ENCODE results near the gene KCNH5.
"Not testable (repeated sequence)": the region's sequence is repeated elsewhere in the genome, so short reads cannot be mapped to it uniquely, and the experiment has no call there.

Gene KCNH5

DNA sequence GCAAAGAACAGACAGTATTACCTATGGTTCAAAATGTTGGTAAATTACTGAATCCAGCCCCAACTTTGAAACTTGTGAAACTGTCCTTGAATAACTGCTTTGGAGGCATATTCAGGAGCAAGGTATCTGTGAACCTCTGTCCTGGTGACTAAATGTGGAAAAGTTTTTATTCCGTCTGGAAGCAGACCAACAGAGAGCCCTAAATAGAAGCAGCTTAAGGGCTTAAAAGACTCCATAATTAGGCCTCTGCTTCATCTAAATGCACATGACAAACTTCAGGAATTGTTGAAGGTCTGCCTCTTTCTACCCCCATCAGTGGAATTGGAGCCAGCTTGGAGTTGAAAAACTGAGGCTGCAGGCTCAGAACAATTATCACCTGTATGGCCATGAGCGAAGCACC lies 276.5 kb downstream of the KCNH5 start:
- Histone ChIP-seq H3K79me1 (ENCODE audit: low read length) (no peaks in the 10 kb centered on the region), H2AK5ac (ENCODE audit: low read length) (no peak overlapping the region), H2BK120ac (ENCODE audit: insufficient read depth, low read length, poor library complexity) (no peak overlapping the region), H4K91ac (ENCODE audit: low read depth, low read length) (no peak overlapping the region), H3K4me1 (ENCODE audit: control insufficient read depth in 1 of 2, insufficient read depth in 2 of 2, low read length in 2 of 2) (no peaks in the 10 kb centered on the region), H2AFZ (ENCODE audit: insufficient read depth, low read length, poor library complexity) (no peak overlapping the region), H3K36me3 (ENCODE audit: control insufficient read depth in 1 of 2, insufficient read depth in 2 of 2, low read length in 2 of 2) (no peaks in the 10 kb centered on the region), H4K12ac (ENCODE audit: low read depth, low read length) (no peak overlapping the region), H3K4me2 (ENCODE audit: low read length) (no peak overlapping the region), H3K9me3 (ENCODE audit: insufficient read depth, low read depth, low read length) (no peaks in the 10 kb centered on the region), H2BK12ac (ENCODE audit: low read length) (no peak overlapping the region), H3K79me2 (ENCODE audit: control insufficient read depth, insufficient read depth, low read length, poor library complexity) (no peaks in the 10 kb centered on the region), H3K9ac (ENCODE audit: low read length) (no peak overlapping the region), H3K4me3 (ENCODE audit: low read depth, low read length) (no peak overlapping the region), H3K23ac (ENCODE audit: low read length) (no peak overlapping the region), H3K4ac (ENCODE audit: low read depth, low read length) (no peak overlapping the region), H4K8ac (ENCODE audit: low read depth, low read length) (no peak overlapping the region), H3K27me3 (ENCODE audit: insufficient read depth, low read length) (no peaks in the 10 kb centered on the region), H3K14ac (ENCODE audit: low read length) (no peak overlapping the region), H3K27ac (ENCODE audit: low read depth, low read length) (no peak overlapping the region), H2BK5ac (ENCODE audit: low read depth, low read length, poor library complexity) (no peak overlapping the region), H3K18ac (ENCODE audit: low read length) (no peak overlapping the region)
- no CpG with 5 or more reads among the region's 2 CpGs for WGBS (ENCODE audit: extremely low coverage, insufficient coverage, insufficient read length)
- DNase-seq: no peak

DNA sequence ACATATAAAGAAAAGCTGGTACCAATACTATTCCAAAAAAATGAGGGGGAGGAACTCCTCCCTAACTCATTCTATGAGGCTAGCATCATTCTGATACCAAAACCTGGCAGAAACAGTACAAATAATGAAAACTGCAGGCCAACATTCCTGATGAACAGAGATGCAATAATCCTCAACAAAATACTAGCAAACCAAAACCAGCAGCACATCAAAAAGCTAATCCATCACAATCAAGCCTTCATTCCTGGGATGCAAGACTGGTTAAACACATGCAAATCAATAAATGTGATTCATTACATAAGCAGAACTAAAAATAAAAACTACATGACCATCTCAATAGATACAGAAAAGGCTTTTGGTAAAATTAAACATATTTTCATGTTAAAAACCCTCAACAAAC lies 281.3 kb downstream of the KCNH5 start:
- H4K8ac ChIP-seq (ENCODE audit: low read depth, low read length): no peak overlapping the region
- H3K79me1 ChIP-seq (ENCODE audit: low read length): no peaks in the 10 kb centered on the region
- no peak overlapping the region for H3K18ac ChIP-seq (ENCODE audit: low read length)
- no peak overlapping the region for H4K12ac ChIP-seq (ENCODE audit: low read depth, low read length)
- H3K9ac ChIP-seq (ENCODE audit: low read length): no peak overlapping the region
- H3K79me2 ChIP-seq (ENCODE audit: control insufficient read depth, insufficient read depth, low read length, poor library complexity): no peaks in the 10 kb centered on the region
- H3K4me3 ChIP-seq (ENCODE audit: low read depth, low read length): no peak overlapping the region
- DNase-seq: no peak
- H3K4me1 ChIP-seq (ENCODE audit: control insufficient read depth in 1 of 2, insufficient read depth in 2 of 2, low read length in 2 of 2): no peaks in the 10 kb centered on the region
- H2BK12ac ChIP-seq (ENCODE audit: low read length): no peak overlapping the region
- H3K4ac ChIP-seq (ENCODE audit: low read depth, low read length): no peak overlapping the region
- H2BK120ac ChIP-seq (ENCODE audit: insufficient read depth, low read length, poor library complexity): no peak overlapping the region
- no peak overlapping the region for H3K27ac ChIP-seq (ENCODE audit: low read depth, low read length)
- no peak overlapping the region for H3K14ac ChIP-seq (ENCODE audit: low read length)
- no peaks in the 10 kb centered on the region for H3K9me3 ChIP-seq (ENCODE audit: insufficient read depth, low read depth, low read length)
- no peak overlapping the region for H2AFZ ChIP-seq (ENCODE audit: insufficient read depth, low read length, poor library complexity)
- no peak overlapping the region for H3K23ac ChIP-seq (ENCODE audit: low read length)
- H3K27me3 ChIP-seq (ENCODE audit: insufficient read depth, low read length): no peaks in the 10 kb centered on the region
- no peak overlapping the region for H2AK5ac ChIP-seq (ENCODE audit: low read length)
- no peak overlapping the region for H4K91ac ChIP-seq (ENCODE audit: low read depth, low read length)
- H3K4me2 ChIP-seq (ENCODE audit: low read length): no peak overlapping the region
- H3K36me3 ChIP-seq (ENCODE audit: control insufficient read depth in 1 of 2, insufficient read depth in 2 of 2, low read length in 2 of 2): no peaks in the 10 kb centered on the region
- H2BK5ac ChIP-seq (ENCODE audit: low read depth, low read length, poor library complexity): no peak overlapping the region

DNA sequence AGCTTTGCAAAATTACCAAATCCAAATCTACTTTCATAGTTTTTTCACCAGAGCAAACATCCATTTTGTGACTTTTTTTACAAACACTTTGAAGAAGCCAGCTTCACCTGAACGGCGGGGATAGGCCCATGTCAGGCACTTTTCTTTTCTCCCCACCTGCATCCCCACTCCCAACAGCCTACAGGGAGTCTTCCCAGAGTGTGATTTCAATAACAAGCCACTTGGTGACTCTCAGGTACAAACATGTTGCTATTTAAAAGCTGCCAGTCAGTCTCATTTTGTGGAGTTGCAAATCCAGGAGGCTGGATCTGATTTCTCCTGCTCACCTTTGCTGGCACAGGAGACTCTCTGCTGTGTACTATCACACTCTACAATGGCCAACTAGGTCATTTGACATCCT lies 285.5 kb downstream of the KCNH5 start:
- no peak overlapping the region for H3K4me2 ChIP-seq (ENCODE audit: low read length)
- H2AK5ac ChIP-seq (ENCODE audit: low read length): no peak overlapping the region

DNA sequence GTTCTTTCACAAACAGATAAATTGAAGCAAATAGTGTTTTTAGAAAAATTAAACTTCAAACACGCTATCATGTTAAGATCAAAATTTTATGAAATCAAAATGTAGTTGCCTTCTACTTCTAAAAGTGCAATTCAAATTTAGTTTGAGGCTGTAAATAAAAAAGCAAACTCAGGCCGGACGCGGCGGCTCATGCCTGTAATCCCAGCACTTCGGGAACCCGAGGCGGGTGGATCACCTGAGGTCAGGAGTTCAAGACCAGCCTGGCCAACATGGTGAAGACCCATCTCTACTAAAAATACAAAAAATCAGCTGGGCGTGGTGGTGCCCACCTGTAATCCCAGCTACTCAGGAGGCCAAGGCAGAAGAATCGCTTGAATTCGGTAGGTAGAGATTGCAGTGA lies 298.4 kb downstream of the KCNH5 start:
- H2BK120ac ChIP-seq (ENCODE audit: insufficient read depth, low read length, poor library complexity); H4K8ac ChIP-seq (ENCODE audit: low read depth, low read length); H3K79me2 ChIP-seq (ENCODE audit: control insufficient read depth, insufficient read depth, low read length, poor library complexity); H3K18ac ChIP-seq (ENCODE audit: low read length); H3K4me1 ChIP-seq (ENCODE audit: control insufficient read depth in 1 of 2, insufficient read depth in 2 of 2, low read length in 2 of 2); H3K14ac ChIP-seq (ENCODE audit: low read length); H2BK12ac ChIP-seq (ENCODE audit: low read length); H4K91ac ChIP-seq (ENCODE audit: low read depth, low read length); DNase-seq; H3K4me2 ChIP-seq (ENCODE audit: low read length); H3K4me3 ChIP-seq (ENCODE audit: low read depth, low read length); H3K27ac ChIP-seq (ENCODE audit: low read depth, low read length); H3K9ac ChIP-seq (ENCODE audit: low read length); H4K12ac ChIP-seq (ENCODE audit: low read depth, low read length); H2BK5ac ChIP-seq (ENCODE audit: low read depth, low read length, poor library complexity); H2AFZ ChIP-seq (ENCODE audit: insufficient read depth, low read length, poor library complexity); H2AK5ac ChIP-seq (ENCODE audit: low read length); H3K9me3 ChIP-seq (ENCODE audit: insufficient read depth, low read depth, low read length); H3K23ac ChIP-seq (ENCODE audit: low read length); H3K27me3 ChIP-seq (ENCODE audit: insufficient read depth, low read length); H3K79me1 ChIP-seq (ENCODE audit: low read length); H3K4ac ChIP-seq (ENCODE audit: low read depth, low read length); H3K36me3 ChIP-seq (ENCODE audit: control insufficient read depth in 1 of 2, insufficient read depth in 2 of 2, low read length in 2 of 2): not testable (repeated sequence)
- WGBS (ENCODE audit: extremely low coverage, insufficient coverage, insufficient read length): no CpG with 5 or more reads among the region's 11 CpGs

More for the DNA sequence above, 285.5 kb downstream of the KCNH5 start:
- H3K9me3 ChIP-seq (ENCODE audit: insufficient read depth, low read depth, low read length): no peaks in the 10 kb centered on the region
- H4K8ac ChIP-seq (ENCODE audit: low read depth, low read length): no peak overlapping the region
- H3K4me3 ChIP-seq (ENCODE audit: low read depth, low read length): no peak overlapping the region
- H2BK12ac ChIP-seq (ENCODE audit: low read length): no peak overlapping the region
- H2AFZ ChIP-seq (ENCODE audit: insufficient read depth, low read length, poor library complexity): no peak overlapping the region
- no peaks in the 10 kb centered on the region for H3K4me1 ChIP-seq (ENCODE audit: control insufficient read depth in 1 of 2, insufficient read depth in 2 of 2, low read length in 2 of 2)
- no peak overlapping the region for H4K91ac ChIP-seq (ENCODE audit: low read depth, low read length)
- H3K36me3 ChIP-seq (ENCODE audit: control insufficient read depth in 1 of 2, insufficient read depth in 2 of 2, low read length in 2 of 2): no peaks in the 10 kb centered on the region
- no peak overlapping the region for H4K12ac ChIP-seq (ENCODE audit: low read depth, low read length)
- H3K79me2 ChIP-seq (ENCODE audit: control insufficient read depth, insufficient read depth, low read length, poor library complexity): no peaks in the 10 kb centered on the region
- H2BK5ac ChIP-seq (ENCODE audit: low read depth, low read length, poor library complexity): no peak overlapping the region
- H3K9ac ChIP-seq (ENCODE audit: low read length): no peak overlapping the region
- no peak overlapping the region for H3K18ac ChIP-seq (ENCODE audit: low read length)
- no peak overlapping the region for H3K23ac ChIP-seq (ENCODE audit: low read length)
- no peak overlapping the region for H2BK120ac ChIP-seq (ENCODE audit: insufficient read depth, low read length, poor library complexity)
- WGBS (ENCODE audit: extremely low coverage, insufficient coverage, insufficient read length): no CpG with 5 or more reads among the region's 2 CpGs
- H3K14ac ChIP-seq (ENCODE audit: low read length): no peak overlapping the region
- DNase-seq: no peak
- H3K27ac ChIP-seq (ENCODE audit: low read depth, low read length): no peak overlapping the region
- H3K79me1 ChIP-seq (ENCODE audit: low read length): no peaks in the 10 kb centered on the region
- no peaks in the 10 kb centered on the region for H3K27me3 ChIP-seq (ENCODE audit: insufficient read depth, low read length)
- no peak overlapping the region for H3K4ac ChIP-seq (ENCODE audit: low read depth, low read length)

DNA sequence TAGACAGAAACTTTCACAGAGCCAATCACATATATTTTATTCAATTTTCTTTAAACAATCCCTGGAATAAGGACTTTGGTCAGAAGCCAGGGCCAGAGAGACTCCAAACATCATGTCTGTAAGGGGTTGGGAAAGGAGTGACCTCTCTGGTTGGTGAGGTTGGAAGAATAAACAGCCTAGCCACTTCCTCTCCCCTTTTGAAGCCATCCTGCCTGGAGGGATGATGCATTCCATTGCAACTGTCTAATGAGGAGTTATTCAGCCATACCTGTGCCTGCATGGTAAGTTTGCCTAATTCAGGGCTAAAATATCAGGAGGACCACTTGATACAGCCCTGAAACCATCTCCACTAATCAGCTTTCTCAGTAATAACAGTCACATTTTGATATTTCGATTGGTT lies 299.8 kb downstream of the KCNH5 start:
- no peak overlapping the region for H3K14ac ChIP-seq (ENCODE audit: low read length)

More for the DNA sequence above, 299.8 kb downstream of the KCNH5 start:
- Histone ChIP-seq H3K27ac (ENCODE audit: low read depth, low read length) (no peak overlapping the region), H3K23ac (ENCODE audit: low read length) (no peak overlapping the region), H2BK120ac (ENCODE audit: insufficient read depth, low read length, poor library complexity) (no peak overlapping the region), H3K9me3 (ENCODE audit: insufficient read depth, low read depth, low read length) (no peaks in the 10 kb centered on the region), H3K4me3 (ENCODE audit: low read depth, low read length) (no peak overlapping the region), H3K79me1 (ENCODE audit: low read length) (no peaks in the 10 kb centered on the region), H2BK5ac (ENCODE audit: low read depth, low read length, poor library complexity) (no peak overlapping the region), H2AFZ (ENCODE audit: insufficient read depth, low read length, poor library complexity) (no peak overlapping the region), H4K91ac (ENCODE audit: low read depth, low read length) (no peak overlapping the region), H3K4me2 (ENCODE audit: low read length) (no peak overlapping the region), H3K9ac (ENCODE audit: low read length) (no peak overlapping the region), H2AK5ac (ENCODE audit: low read length) (no peak overlapping the region), H4K8ac (ENCODE audit: low read depth, low read length) (no peak overlapping the region), H4K12ac (ENCODE audit: low read depth, low read length) (no peak overlapping the region), H3K36me3 (ENCODE audit: control insufficient read depth in 1 of 2, insufficient read depth in 2 of 2, low read length in 2 of 2) (no peaks in the 10 kb centered on the region), H2BK12ac (ENCODE audit: low read length) (no peak overlapping the region), H3K4me1 (ENCODE audit: control insufficient read depth in 1 of 2, insufficient read depth in 2 of 2, low read length in 2 of 2) (no peaks in the 10 kb centered on the region), H3K18ac (ENCODE audit: low read length) (no peak overlapping the region), H3K4ac (ENCODE audit: low read depth, low read length) (no peak overlapping the region), H3K27me3 (ENCODE audit: insufficient read depth, low read length) (no peaks in the 10 kb centered on the region), H3K79me2 (ENCODE audit: control insufficient read depth, insufficient read depth, low read length, poor library complexity) (no peaks in the 10 kb centered on the region)
- no peak for DNase-seq
- no CpG with 5 or more reads among the region's 1 CpG for WGBS (ENCODE audit: extremely low coverage, insufficient coverage, insufficient read length)
